Measurements from ENCODE around the gene MCRIP2.

- TF ChIP-seq, protein P1, sequence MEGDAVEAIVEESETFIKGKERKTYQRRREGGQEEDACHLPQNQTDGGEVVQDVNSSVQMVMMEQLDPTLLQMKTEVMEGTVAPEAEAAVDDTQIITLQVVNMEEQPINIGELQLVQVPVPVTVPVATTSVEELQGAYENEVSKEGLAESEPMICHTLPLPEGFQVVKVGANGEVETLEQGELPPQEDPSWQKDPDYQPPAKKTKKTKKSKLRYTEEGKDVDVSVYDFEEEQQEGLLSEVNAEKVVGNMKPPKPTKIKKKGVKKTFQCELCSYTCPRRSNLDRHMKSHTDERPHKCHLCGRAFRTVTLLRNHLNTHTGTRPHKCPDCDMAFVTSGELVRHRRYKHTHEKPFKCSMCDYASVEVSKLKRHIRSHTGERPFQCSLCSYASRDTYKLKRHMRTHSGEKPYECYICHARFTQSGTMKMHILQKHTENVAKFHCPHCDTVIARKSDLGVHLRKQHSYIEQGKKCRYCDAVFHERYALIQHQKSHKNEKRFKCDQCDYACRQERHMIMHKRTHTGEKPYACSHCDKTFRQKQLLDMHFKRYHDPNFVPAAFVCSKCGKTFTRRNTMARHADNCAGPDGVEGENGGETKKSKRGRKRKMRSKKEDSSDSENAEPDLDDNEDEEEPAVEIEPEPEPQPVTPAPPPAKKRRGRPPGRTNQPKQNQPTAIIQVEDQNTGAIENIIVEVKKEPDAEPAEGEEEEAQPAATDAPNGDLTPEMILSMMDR (IDR thresholded peaks at IDR 0.05; ENCODE audit: insufficient read depth, low read length): no peak
- TF ChIP-seq REST (IDR thresholded peaks at IDR 0.05; ENCODE audit: insufficient replicate concordance, low read depth) (no peak), GABPA (IDR thresholded peaks at IDR 0.05; ENCODE audit: low read depth) (no peak), POLR2AphosphoS5 (IDR thresholded peaks at IDR 0.05; ENCODE audit: low read depth) (no peak), SPI1 (IDR thresholded peaks at IDR 0.05; ENCODE audit: borderline replicate concordance, low read depth) (no peak)
These were observed 31.2 kb downstream of the MCRIP2 start for GRCh38 chr16:672851-673250.

Measured in HL-60 (cell line).